LNCaP clone FGC (cell line): ENCODE data around the gene MAD1L1.

Source experiments
- DNase-seq: peaks from one replicate; pipeline ENCODE4 v3.0.0-alpha.2; 2011; ENCODE audit warnings: low read depth
- H3K4me3 ChIP-seq: 2 replicates; pipeline ENCODE4 v1.5.1; 2011; ENCODE audit warnings: mild to moderate bottlenecking, low read depth, low read length, control low read depth
- TF ChIP-seq, protein P1 (sequence below): IDR thresholded peaks from 2 replicates; pipeline ENCODE4 v1.5.1; 2012; ENCODE audit warnings: mild to moderate bottlenecking; ENCODE audit not compliant: control insufficient read depth, insufficient read depth; ENCODE audit errors: extremely low read depth

The MAD1L1 gene

DNA sequence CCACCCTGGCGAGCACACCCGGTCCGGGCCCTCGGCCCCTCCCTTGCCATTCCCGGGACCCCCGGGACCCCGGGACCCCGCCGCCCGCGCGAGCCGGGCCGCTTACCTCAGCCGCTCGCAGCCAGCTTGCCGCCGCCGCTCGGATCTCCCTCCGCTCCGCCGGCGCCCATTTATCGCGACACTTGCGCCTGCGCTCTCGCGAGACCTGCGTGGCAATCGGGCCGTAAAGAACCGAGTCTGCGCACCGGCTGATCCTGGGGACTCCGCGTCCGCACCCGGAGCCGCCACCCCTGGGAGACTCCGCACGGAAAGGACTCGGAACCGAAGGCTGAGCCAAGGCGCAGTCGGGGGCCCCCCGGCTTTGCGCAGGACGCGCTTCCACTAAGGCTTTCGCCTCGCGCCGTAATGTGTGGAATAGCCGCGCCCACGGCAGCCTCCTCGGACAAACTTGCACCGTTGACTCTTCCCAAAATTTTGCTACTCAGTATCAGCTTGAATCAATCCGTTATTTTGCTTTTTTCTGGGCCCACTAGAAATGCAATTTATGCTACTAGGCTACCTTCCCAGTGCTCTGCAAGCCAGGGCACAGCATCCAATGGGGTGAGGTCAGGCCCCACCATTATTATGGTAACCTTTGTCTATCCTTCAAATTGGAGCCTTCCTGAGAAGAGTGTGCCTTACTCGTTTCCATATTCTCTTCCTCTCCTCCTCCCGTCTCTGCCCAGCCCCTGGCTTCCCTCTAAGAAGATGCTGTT lies at the start of gene MAD1L1:
TSS of gene MAD1L1 (minus strand) at position 180 of the 755 bp plus-strand sequence. CDS start 2,812 bp downstream, outside the sequence.
- peak; percentile 57 for DNase-seq
- TF ChIP-seq, protein P1, sequence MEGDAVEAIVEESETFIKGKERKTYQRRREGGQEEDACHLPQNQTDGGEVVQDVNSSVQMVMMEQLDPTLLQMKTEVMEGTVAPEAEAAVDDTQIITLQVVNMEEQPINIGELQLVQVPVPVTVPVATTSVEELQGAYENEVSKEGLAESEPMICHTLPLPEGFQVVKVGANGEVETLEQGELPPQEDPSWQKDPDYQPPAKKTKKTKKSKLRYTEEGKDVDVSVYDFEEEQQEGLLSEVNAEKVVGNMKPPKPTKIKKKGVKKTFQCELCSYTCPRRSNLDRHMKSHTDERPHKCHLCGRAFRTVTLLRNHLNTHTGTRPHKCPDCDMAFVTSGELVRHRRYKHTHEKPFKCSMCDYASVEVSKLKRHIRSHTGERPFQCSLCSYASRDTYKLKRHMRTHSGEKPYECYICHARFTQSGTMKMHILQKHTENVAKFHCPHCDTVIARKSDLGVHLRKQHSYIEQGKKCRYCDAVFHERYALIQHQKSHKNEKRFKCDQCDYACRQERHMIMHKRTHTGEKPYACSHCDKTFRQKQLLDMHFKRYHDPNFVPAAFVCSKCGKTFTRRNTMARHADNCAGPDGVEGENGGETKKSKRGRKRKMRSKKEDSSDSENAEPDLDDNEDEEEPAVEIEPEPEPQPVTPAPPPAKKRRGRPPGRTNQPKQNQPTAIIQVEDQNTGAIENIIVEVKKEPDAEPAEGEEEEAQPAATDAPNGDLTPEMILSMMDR, result 0 out of 2 replicates have a peak, but pooled peaks have one; percentile 2
- H3K4me3 ChIP-seq, result peak within 1 kb of the TSS; percentile 94

DNA sequence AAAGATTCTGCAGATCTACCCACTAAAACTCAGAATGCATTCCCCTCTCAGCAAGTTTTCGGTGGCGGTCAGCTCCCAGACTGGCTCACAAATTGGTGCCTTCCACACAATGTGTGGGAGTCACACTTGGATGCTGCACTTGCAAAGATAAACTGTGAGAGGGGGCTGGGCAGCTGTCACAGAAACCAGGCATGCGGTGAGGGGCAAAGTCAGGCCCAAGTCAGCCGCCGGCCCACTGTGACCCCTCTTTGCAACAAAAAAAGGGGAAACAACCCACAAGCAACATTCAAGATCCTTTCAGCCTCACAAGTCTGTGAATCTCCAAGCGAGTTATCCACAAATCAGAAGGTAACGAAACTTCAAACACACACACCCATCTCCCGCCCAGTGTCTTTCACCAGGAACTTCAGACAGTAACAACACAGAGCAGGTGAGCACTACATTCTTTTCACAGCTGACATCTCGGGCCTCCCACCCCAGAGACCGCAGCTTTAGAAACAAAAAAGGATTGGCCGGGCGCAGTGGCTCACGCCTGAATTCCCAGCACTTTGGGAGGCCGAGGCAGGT lies 49.5 kb upstream of the MAD1L1 start:
- TF ChIP-seq, protein P1, result no peak
- H3K4me3 ChIP-seq, result no peak overlapping the region
- DNase-seq, result no peak

DNA sequence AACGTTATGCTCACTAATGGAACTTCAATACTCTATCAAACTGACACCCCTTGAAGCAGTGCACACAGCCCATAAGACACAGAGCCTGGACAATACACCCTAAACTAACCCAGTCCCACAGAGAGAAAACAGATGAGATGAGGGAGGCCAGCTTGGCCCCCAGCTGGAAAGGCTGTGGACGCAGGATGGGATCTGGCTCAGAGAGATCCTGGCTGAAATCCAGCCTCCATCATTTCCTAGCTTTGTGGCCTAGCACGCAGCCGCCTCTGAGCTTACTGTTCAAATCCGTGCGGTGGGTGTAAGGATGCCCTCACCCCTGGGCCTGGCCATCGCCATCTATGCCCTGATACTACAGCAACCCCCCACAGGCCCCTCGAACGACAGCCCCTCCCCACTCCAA lies 48.8 kb upstream of the MAD1L1 start:
- TF ChIP-seq, protein P1, result no peak
- no peak overlapping the region for H3K4me3 ChIP-seq
- DNase-seq, result no peak

DNA sequence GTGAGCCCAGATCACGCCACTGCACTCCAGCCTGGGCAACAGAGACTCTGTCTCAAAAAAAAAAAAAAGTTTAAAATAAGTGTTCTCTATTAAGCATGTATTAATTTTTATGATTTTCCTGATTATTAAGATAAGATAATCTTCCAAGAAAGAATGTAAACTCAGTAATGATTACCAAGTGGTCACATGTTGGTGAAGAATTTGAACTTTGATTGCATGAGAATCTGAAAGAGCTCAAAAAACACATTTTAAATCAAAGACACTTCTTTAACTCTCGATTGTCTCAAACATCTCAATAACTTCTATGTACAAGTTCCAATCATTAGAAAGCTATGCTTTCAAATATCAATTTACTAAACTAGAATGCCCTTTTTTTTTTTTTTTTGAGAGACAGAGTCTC lies 47.7 kb upstream of the MAD1L1 start:
- no peak for DNase-seq
- no peak overlapping the region for H3K4me3 ChIP-seq
- TF ChIP-seq, protein P1, result no peak

DNA sequence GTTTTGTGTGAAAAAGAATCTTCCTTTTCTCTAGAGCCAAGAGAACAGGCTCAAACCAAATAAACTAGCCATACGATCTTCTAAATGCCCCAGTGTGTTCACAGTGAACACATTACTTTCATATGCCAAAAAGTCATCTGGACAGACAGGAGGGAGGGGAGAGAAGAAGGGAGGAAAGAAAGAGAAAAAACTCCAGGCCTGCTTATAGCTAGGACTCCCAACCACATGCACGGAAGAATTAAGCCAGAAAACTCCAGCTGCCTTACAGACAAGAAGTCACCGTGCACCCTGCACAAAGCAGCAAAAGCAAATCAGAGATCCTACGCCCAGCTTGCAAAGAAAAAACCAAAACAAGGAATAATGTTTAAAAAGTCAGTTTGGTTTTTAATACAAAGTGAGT lies 47.2 kb upstream of the MAD1L1 start:
- TF ChIP-seq, protein P1, result no peak
- DNase-seq, result no peak
- H3K4me3 ChIP-seq, result no peak overlapping the region

DNA sequence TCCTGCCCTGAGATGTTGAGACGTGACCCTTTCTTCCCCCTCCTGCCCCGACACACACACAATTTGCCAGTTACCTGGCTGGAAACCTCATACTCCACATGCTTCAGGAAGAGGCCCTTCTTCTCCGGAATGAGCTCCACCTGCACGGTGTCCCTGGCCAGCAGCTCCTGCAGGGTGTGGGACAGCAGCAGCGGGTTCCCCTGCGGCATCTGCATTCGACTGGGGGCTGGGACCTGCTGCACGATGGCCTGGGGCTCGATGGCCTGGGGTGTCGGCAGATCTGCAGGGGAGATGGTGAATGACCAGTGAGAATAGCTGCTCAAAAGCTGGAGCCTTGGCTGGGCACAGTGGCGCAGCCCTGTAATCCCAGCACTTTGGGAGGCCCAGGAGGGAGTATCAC lies 45.3 kb upstream of the MAD1L1 start:
- H3K4me3 ChIP-seq, result no peak overlapping the region
- no peak for DNase-seq
- TF ChIP-seq, protein P1, result no peak
